Peyer's patch (tissue), 4 donors: ENCODE results near the gene FYB2.

Experiments used
- POLR2A ChIP-seq, 2 donors: fragments of 450-650 bp; IDR thresholded peaks; one replicate each; pipeline ENCODE4 v1.5.1; 2017; ENCODE audit warnings: antibody characterized with exemption in 2 of 2, mild to moderate bottlenecking in 2 of 2, moderate library complexity in 2 of 2
- TF ChIP-seq, protein P1 (sequence below), 6 experiments: fragments of 450-650 bp in 4 of 6; fragments of 200-600 bp in 2 of 6; sonication (generic) in 1 of 6; IDR thresholded peaks; one replicate each; pipeline ENCODE4 v1.5.1; 2017 to 2019; ENCODE audit warnings: antibody characterized with exemption in 6 of 6, mild to moderate bottlenecking in 3 of 6, moderate library complexity in 1 of 6

DNA sequence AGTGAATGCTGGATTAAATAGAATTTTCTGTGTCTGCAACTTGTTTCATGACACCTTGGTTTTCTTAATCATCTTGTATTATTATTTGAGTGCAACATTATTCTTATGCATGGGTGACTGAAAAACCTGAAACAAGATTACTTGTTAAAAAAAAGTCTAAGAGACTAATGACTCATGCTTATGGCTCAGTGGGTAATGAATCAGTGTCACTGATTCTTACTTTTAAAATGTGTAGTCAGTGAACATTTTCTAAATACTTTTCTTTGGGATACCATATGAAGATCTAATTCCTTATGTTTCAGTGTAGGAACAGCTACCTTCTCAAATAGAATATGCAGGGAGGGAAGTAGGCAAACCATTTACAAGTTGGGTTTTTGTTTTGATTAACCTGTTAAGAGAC, 108.6 kb downstream of the FYB2 start:
- TF ChIP-seq, protein P1, sequence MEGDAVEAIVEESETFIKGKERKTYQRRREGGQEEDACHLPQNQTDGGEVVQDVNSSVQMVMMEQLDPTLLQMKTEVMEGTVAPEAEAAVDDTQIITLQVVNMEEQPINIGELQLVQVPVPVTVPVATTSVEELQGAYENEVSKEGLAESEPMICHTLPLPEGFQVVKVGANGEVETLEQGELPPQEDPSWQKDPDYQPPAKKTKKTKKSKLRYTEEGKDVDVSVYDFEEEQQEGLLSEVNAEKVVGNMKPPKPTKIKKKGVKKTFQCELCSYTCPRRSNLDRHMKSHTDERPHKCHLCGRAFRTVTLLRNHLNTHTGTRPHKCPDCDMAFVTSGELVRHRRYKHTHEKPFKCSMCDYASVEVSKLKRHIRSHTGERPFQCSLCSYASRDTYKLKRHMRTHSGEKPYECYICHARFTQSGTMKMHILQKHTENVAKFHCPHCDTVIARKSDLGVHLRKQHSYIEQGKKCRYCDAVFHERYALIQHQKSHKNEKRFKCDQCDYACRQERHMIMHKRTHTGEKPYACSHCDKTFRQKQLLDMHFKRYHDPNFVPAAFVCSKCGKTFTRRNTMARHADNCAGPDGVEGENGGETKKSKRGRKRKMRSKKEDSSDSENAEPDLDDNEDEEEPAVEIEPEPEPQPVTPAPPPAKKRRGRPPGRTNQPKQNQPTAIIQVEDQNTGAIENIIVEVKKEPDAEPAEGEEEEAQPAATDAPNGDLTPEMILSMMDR (IDR thresholded peaks at IDR 0.05) = no peak
- TF ChIP-seq POLR2A (IDR thresholded peaks at IDR 0.05) = no peak
